SK-N-SH (cell line): Measurements from ENCODE around the gene ADAM21. TPM values are rescaled to one million over a fixed set of nuclear protein-coding genes. Genes with fewer than 3 reads are reported as not detected.
"Not testable (repeated sequence)": the region's sequence is repeated elsewhere in the genome, so short reads cannot be mapped to it uniquely, and the experiment has no call there.

ENCODE experiments used
- CTCF ChIA-PET: fragments of 300-600, 350-600 bp; formaldehyde crosslinking; extraction: SDS; loops from one replicate; lab custom pipeline; 2021; lab: Yijun Ruan, JAX
- POLR2A ChIA-PET: fragments of 350-600 bp; sonication (Branson Sonifier 250); formaldehyde crosslinking; extraction: SDS; loops from one replicate; lab custom pipeline; 2020; ENCODE audit warnings: antibody characterized with exemption, inconsistent platforms; lab: Yijun Ruan, JAX
- DNase-seq: peaks from one replicate; pipeline ENCODE4 v3.0.0; 2012
- H2AFZ ChIP-seq: fragments of 200-600 bp; sonication (generic); 2 replicates; pipeline ENCODE4 v1.8.1; 2016; ENCODE audit warnings: antibody characterized with exemption, mild to moderate bottlenecking, low read depth
- H3F3A ChIP-seq: fragments of 200-600 bp; sonication (generic); replicated peaks from 2 replicates; pipeline ENCODE3; 2016; ENCODE audit warnings: antibody characterized with exemption, mild to moderate bottlenecking; ENCODE audit not compliant: insufficient read depth
- H3K27ac ChIP-seq, 2 experiments: fragments of 200-500 bp in 1 of 2; fragments of 200-600 bp in 1 of 2; sonication (Bioruptor generic) in 1 of 2; sonication (generic), shearing (Covaris generic) in 1 of 2; 2 replicates each; pipeline versions ENCODE4 v1.5.1 to v1.6.1; 2014 to 2016; ENCODE audit warnings: low read depth in 2 of 2, inconsistent platforms in 1 of 2, low read length in 1 of 2, mild to moderate bottlenecking in 1 of 2, mixed read lengths in 1 of 2
- H3K27me3 ChIP-seq: fragments of 200-600 bp; sonication (generic), shearing (Covaris generic); 2 replicates; pipeline ENCODE4 v1.6.1; 2016; ENCODE audit warnings: mixed run types; ENCODE audit not compliant: insufficient read depth
- H3K36me3 ChIP-seq, 2 experiments: fragments of 200-500 bp in 1 of 2; fragments of 200-600 bp in 1 of 2; sonication (Bioruptor generic) in 1 of 2; sonication (generic) in 1 of 2; replicated peaks in 1 of 2; 2 replicates each; pipeline versions ENCODE3 to v1.5.1; 2014 to 2016; ENCODE audit warnings: low read length in 1 of 2, mild to moderate bottlenecking in 1 of 2; ENCODE audit not compliant: insufficient read depth in 2 of 2, control insufficient read depth in 1 of 2
- H3K4me1 ChIP-seq, 2 experiments: fragments of 200-500 bp in 1 of 2; fragments of 200-600 bp in 1 of 2; sonication (Bioruptor generic) in 1 of 2; sonication (generic), shearing (Covaris generic) in 1 of 2; 2 replicates each; pipeline versions ENCODE4 v1.5.1 to v1.6.1; 2014 to 2016; ENCODE audit warnings: low read depth in 1 of 2, low read length in 1 of 2, mixed run types in 1 of 2; ENCODE audit not compliant: insufficient read depth in 2 of 2, control insufficient read depth in 1 of 2
- H3K4me2 ChIP-seq: fragments of 200-600 bp; sonication (generic), shearing (Covaris generic); 2 replicates; pipeline ENCODE4 v1.6.1; 2017; ENCODE audit warnings: mixed run types
- H3K4me3 ChIP-seq, 2 experiments: fragments of 200-500 bp in 1 of 2; fragments of 200-600 bp in 1 of 2; sonication (Bioruptor generic) in 1 of 2; sonication (generic), shearing (Covaris generic) in 1 of 2; 2 replicates each; pipeline versions ENCODE4 v1.5.1 to v1.8.1; 2014 to 2016; ENCODE audit warnings: low read depth in 2 of 2, inconsistent platforms in 1 of 2, low read length in 1 of 2, mild to moderate bottlenecking in 1 of 2, mixed read lengths in 1 of 2, moderate library complexity in 1 of 2
- H3K79me2 ChIP-seq: fragments of 200-600 bp; sonication (generic); 2 replicates; pipeline ENCODE4 v1.8.1; 2017; ENCODE audit warnings: mild to moderate bottlenecking; ENCODE audit not compliant: insufficient read depth
- H3K9ac ChIP-seq: fragments of 200-600 bp; sonication (generic); 2 replicates; pipeline ENCODE4 v1.6.1; 2017; ENCODE audit warnings: mixed run types
- H3K9me2 ChIP-seq: fragments of 200-600 bp; sonication (generic); 2 replicates; pipeline ENCODE4 v1.6.1; 2017; ENCODE audit warnings: mixed run types
- H3K9me3 ChIP-seq: fragments of 200-600 bp; sonication (generic); 2 replicates; pipeline ENCODE4 v1.6.1; 2017; ENCODE audit warnings: mixed run types, mild to moderate bottlenecking, moderate library complexity
- H4K20me1 ChIP-seq: fragments of 200-600 bp; sonication (generic); 2 replicates; pipeline ENCODE4 v1.6.1; 2017; ENCODE audit warnings: mild to moderate bottlenecking, mixed run types; ENCODE audit not compliant: insufficient read depth
- CHD2 ChIP-seq: fragments of 150-350 bp; IDR thresholded peaks from 2 replicates; pipeline ENCODE4 v1.6.1; 2018; ENCODE audit warnings: low read length; ENCODE audit not compliant: partially characterized antibody
- CTCF ChIP-seq: fragments of 200-600 bp; sonication (generic); IDR thresholded peaks from 2 replicates; pipeline ENCODE4 v1.6.1; 2017; ENCODE audit warnings: antibody characterized with exemption, mild to moderate bottlenecking, moderate library complexity
- FOSL2 ChIP-seq: IDR thresholded peaks from 2 replicates; pipeline ENCODE4 v1.4.0; 2012; ENCODE audit warnings: low read depth, mild to moderate bottlenecking, moderate library complexity, borderline replicate concordance
- FOXJ3 ChIP-seq: sonication (generic); formaldehyde crosslinking; IDR thresholded peaks from 2 replicates; pipeline ENCODE4 v1.5.1; 2020; ENCODE audit warnings: mild to moderate bottlenecking, missing genetic modification reagents
- JUND ChIP-seq: IDR thresholded peaks from 2 replicates; pipeline ENCODE4 v1.4.0; 2012
- NFIC ChIP-seq: IDR thresholded peaks from 2 replicates; pipeline ENCODE4 v1.4.0; 2012; ENCODE audit warnings: borderline replicate concordance
- NRF1 ChIP-seq: IDR thresholded peaks from 2 replicates; pipeline ENCODE4 v1.6.1; 2012; ENCODE audit warnings: low read depth, mild to moderate bottlenecking, low read length
- REST ChIP-seq: IDR thresholded peaks from 2 replicates; pipeline ENCODE4 v1.6.1; 2012; ENCODE audit warnings: mild to moderate bottlenecking, low read depth, low read length, moderate library complexity
- SMC3 ChIP-seq: IDR thresholded peaks from 2 replicates; pipeline ENCODE4 v1.6.1; 2012; ENCODE audit warnings: low read depth, low read length, improper control_type of control experiment
- WGBS: methylation state at CpG from one replicate; pipeline ENCODE4 v1.1.6; 2017; ENCODE audit warnings: low lambda C conversion rate; 5-methylcytosine and 5-hydroxymethylcytosine counted together
- polyA plus RNA-seq, 3 experiments: library from polyadenylated mRNA; depleted of rRNA; stranded (reverse); fragments of >200 nt; gene quantifications; 2 replicates each; pipeline ENCODE4 v1.2.3, GENCODE V29; 2012

ADAM21 gene
- polyA plus RNA-seq, 1 of the 3 experiments (the other 2 are of a cell fraction): 1.6 TPM

GRCh38 chr14:70426555-70426954 lies 25.4 kb upstream of the ADAM21 start:
- H3K36me3 ChIP-seq, H4K20me1 ChIP-seq, H3K27me3 ChIP-seq, H3K9me3 ChIP-seq, CTCF ChIA-PET, H3K4me2 ChIP-seq, H3K9ac ChIP-seq, DNase-seq, H3K4me1 ChIP-seq, H2AFZ ChIP-seq, POLR2A ChIA-PET, H3K79me2 ChIP-seq, H3K9me2 ChIP-seq, H3K27ac ChIP-seq, H3K4me3 ChIP-seq: not testable (repeated sequence)
- WGBS: 16% methylated on average over 4 of the region's 4 CpGs
- H3F3A ChIP-seq: peaks cover 11% of the 10 kb centered on the region

- no peak overlapping the region for H3K27ac ChIP-seq
- H3K79me2 ChIP-seq: no peaks in the 10 kb centered on the region
- 2% methylated on average over 4 of the region's 4 CpGs for WGBS
- H4K20me1 ChIP-seq: no peaks in the 10 kb centered on the region
- H3F3A ChIP-seq: no peaks in the 10 kb centered on the region
- no peak overlapping the region for H3K4me2 ChIP-seq
- no peaks in the 10 kb centered on the region for H3K9me3 ChIP-seq
- no peaks in the 10 kb centered on the region for H3K36me3 ChIP-seq
- TF ChIP-seq NFIC: no peak
- TF ChIP-seq, all 33 proteins: peak for 0
- H3K4me3 ChIP-seq: no peak overlapping the region
- ChIA-PET CTCF (no interaction called here), POLR2A (no interaction called here)
- H2AFZ ChIP-seq: no peak overlapping the region
- no peaks in the 10 kb centered on the region for H3K9me2 ChIP-seq
- H3K4me1 ChIP-seq: no peaks in the 10 kb centered on the region
- no peak for DNase-seq
- H3K27me3 ChIP-seq: no peaks in the 10 kb centered on the region
- H3K9ac ChIP-seq: no peak overlapping the region
These were observed 15.1 kb upstream of the ADAM21 start for GRCh38 chr14:70436867-70437266.

- CTCF ChIA-PET: no interaction called here
- Histone ChIP-seq H3K79me2 (no peaks in the 10 kb centered on the region), H3F3A (no peaks in the 10 kb centered on the region), H3K4me1 (no peaks in the 10 kb centered on the region), H2AFZ (no peak overlapping the region), H3K9me3 (no peaks in the 10 kb centered on the region), H3K4me2 (no peak overlapping the region), H3K4me3 (no peak overlapping the region), H3K27ac (no peak overlapping the region), H4K20me1 (no peaks in the 10 kb centered on the region), H3K27me3 (no peaks in the 10 kb centered on the region), H3K36me3 (no peaks in the 10 kb centered on the region), H3K9me2 (no peaks in the 10 kb centered on the region), H3K9ac (no peak overlapping the region)
- WGBS: 29% methylated on average over 3 of the region's 3 CpGs
- no peak for TF ChIP-seq SMC3
- no peak for TF ChIP-seq FOXJ3 (CRISPR knock-in tag)
- TF ChIP-seq FOSL2: no peak
- no peak for TF ChIP-seq REST
- TF ChIP-seq JUND: no peak
- TF ChIP-seq CHD2: no peak
- TF ChIP-seq NRF1: no peak
- no peak for TF ChIP-seq CTCF
- POLR2A ChIA-PET: no interaction called here
- no peak for DNase-seq
These were observed 10.3 kb upstream of the ADAM21 start for GRCh38 chr14:70441641-70442040.
